Stimulated activated CD8-positive, alpha-beta memory T cell treated with anti-CD3 and anti-CD28 coated beads, Interleukin-4, amount 100 ng/mL, for 48 hours (primary cell): Measurements from ENCODE around the gene DSC2.
"Not testable (repeated sequence)": the region's sequence is repeated elsewhere in the genome, so short reads cannot be mapped to it uniquely, and the experiment has no call there.

Source experiments
- DNase-seq: peaks from one replicate; pipeline ENCODE4 v3.0.0-alpha.2; 2020

DSC2 gene

DNA sequence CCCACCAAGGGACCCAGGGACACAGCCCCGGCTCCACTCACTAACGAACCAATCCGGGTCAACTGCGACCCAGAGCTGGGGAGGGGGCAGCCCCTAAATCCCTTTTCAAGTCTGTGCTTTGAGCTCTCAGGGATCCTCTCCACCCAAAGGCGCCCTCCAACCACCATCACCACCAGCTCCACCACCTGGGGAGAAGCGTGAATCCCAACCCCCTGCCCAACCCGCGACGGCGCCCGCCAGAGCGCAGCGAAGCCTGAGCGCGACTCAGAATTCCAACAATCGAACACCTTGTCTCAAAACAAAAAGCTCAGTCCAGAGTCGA is 60.2 kb downstream of the DSC2 start:
- no peak for DNase-seq

DNA sequence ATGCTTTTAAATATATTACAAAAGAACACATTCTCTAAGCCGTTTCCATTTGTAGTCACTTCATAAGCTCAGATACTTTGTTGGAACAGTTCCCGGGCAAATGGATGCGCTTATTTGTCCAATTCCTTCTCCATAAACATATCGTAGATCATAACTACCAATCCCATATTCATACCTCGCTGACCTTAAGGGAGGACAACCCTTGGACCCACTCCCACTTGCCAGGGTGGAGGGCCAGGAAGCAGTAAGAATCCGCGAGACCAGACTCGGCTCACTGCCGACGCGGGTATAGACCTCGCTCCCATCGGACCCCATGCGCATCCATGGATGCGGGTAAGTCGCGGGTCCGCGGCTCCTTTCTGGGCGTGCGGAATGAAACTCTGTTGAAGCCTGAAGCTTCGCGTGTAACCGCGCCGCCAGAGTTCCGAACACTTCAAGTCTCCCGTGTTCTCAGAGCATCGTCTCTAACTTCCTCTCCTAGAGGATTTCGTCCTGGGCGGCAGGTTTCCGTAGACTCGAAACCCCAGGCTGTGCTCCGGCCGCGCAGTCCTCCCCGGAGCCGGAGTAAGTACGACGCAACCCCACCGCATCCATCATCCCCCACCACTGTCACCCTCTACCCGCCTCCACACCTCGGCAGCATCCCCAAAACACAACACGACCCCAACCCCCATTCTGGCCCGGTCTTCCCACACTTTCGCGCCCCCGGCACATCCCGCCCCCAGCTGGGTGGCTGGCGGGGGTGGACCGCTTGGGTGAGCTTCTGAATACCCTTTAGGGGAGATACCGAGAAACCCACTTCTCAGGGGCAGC is 60.7 kb downstream of the DSC2 start:
- DNase-seq: no peak

DNA sequence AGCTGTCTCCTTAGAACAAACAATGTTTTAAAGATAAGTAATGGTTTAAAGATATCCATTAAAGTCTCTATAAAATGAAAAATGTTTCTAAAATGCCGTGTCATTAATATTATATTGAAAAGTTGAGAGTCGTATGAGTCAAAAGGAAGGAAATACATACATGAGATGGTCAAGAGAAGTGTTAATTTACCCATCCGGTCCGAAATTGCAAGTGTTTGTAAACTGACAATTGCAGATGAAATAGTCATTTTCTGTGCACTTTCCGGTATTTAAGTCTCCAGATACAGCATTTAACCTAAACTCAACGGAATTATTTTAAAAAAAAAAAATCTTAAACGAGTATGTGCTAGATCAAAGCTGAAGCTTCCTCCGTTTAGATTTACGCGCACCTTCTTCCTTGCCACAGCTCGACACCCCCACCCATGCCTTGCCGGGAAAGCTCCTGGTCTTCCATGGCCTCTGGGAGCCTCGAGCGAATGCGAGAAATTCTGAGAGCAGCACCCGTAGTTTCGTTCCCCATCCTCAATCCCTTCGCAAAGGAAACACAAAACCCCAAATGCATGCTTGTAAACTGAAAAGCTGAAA is 61.4 kb downstream of the DSC2 start:
- no peak for DNase-seq

GRCh38 chr18:31039426-31039825 is 62.8 kb downstream of the DSC2 start:
- DNase-seq: no peak

- not testable (repeated sequence) for DNase-seq
Observed at GRCh38 chr18:31037686-31038085, 64.5 kb downstream of the DSC2 start.

- no peak for DNase-seq
Observed at GRCh38 chr18:31034541-31034940, 67.7 kb downstream of the DSC2 start.

GRCh38 chr18:31030574-31031278 is 71.5 kb downstream of the DSC2 start:
- no peak for DNase-seq

- DNase-seq: no peak
Observed at GRCh38 chr18:31015715-31016434, 86.3 kb downstream of the DSC2 start.

DNA sequence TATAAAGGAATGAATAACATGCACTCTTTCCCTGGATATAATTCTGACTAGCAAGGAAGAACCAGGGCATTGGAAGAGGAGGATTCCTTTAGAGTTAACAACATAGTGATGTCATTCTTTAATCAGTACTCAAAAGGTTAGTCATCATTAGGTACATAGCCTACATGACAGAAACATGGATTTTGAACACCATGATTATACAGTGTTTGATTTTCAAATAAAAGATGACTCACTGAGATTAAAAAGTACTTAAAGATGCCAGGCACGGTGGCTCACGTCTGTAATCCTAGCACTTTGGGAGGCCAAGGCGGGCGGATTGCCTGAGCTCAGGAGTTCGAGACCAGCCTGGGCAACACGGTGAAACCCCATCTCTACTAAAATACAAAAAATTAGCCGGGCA is 90.8 kb downstream of the DSC2 start:
- not testable (repeated sequence) for DNase-seq

GRCh38 chr18:31010601-31011000 is 91.6 kb downstream of the DSC2 start:
- no peak for DNase-seq
